Adrenal gland (tissue), 12 donors: ENCODE measurements around the gene ENDOV. TPM values are rescaled to one million over a fixed set of nuclear protein-coding genes. Genes with fewer than 3 reads are reported as not detected.
A peak's percentile ranks its signal among the peaks of the same experiment; 100 is the strongest.

Source experiments
- DNase-seq, 7 donors: peaks; one replicate each; pipeline ENCODE4 v3.0.0-alpha.2; 2019 to 2020
- H3K27ac ChIP-seq, 5 donors: fragments of 200-600 bp; sonication (generic) in 4 of 5; 1 replicate in 3 of 5; 2 replicates in 2 of 5; pipeline versions ENCODE4 v1.5.1 to v1.8.0; 2016 to 2020; ENCODE audit warnings: mild to moderate bottlenecking in 1 of 5
- H3K27me3 ChIP-seq: fragments of 200-600 bp; 2 replicates; pipeline ENCODE4 v1.8.0; 2021
- H3K36me3 ChIP-seq, 2 donors: fragments of 200-600 bp; replicated peaks in 1 of 2; 1 replicate in 1 of 2; 2 replicates in 1 of 2; pipeline versions ENCODE4 v1.5.1 to v1.8.0; 2018 to 2022
- H3K4me1 ChIP-seq, 2 donors: fragments of 200-600 bp; replicated peaks in 1 of 2; 1 replicate in 1 of 2; 2 replicates in 1 of 2; pipeline versions ENCODE4 v1.5.1 to v1.8.0; 2018 to 2021
- H3K4me3 ChIP-seq, 4 donors: fragments of 200-600 bp; sonication (generic) in 3 of 4; one replicate each; pipeline ENCODE4 v1.5.1; 2016 to 2018
- H3K9me3 ChIP-seq, 3 donors: fragments of 200-600 bp; sonication (generic) in 1 of 3; replicated peaks in 1 of 3; 1 replicate in 2 of 3; 2 replicates in 1 of 3; pipeline versions ENCODE4 v1.5.1 to v1.8.0; 2016 to 2021
- POLR2A ChIP-seq, 2 donors: fragments of 450-650 bp; IDR thresholded peaks; one replicate each; pipeline ENCODE4 v1.6.1; 2017; ENCODE audit warnings: antibody characterized with exemption in 2 of 2, mild to moderate bottlenecking in 2 of 2, moderate library complexity in 1 of 2
- WGBS, 4 donors: extraction: QIAGEN DNeasy Blood & Tissue Kit in 2 of 4; methylation state at CpG; one replicate each; pipeline versions ENCODE4 v1.1.5 to v1.1.7; 2013 to 2017; 5-methylcytosine and 5-hydroxymethylcytosine counted together
- intact Hi-C, 2 donors: fragments of 100-400 bp; cut with DNase I; formaldehyde crosslinking; loops; one replicate each; pipeline versions ENCODE4 v1.14.1 to v1.15.0; 2022 to 2023
- polyA plus RNA-seq, 3 donors: library from polyadenylated mRNA; stranded (reverse); fragments of 200-250 nt in 2 of 3; fragments of 350-450 nt in 1 of 3; fragmentation: Illumina TruSeq in 1 of 3; extraction: RNeasy Lipid Tissue Mini Kit (QIAGEN cat#74804) in 1 of 3; gene quantifications; one replicate each; pipeline ENCODE4 v1.2.3, GENCODE V29; 2013 to 2014
- total RNA-seq, 9 donors: library from RNA; depleted of rRNA in 4 of 9; stranded (reverse); fragments of >200 nt in 4 of 9; fragments of 120-200 nt in 1 of 9; fragmentation: NEBNext Ultra II Directional in 1 of 9; extraction: Animal tissue kit (Norgen Biotek cat#: 25700) in 1 of 9; gene quantifications; one replicate each; pipeline versions ENCODE4 v1.1.0 to v1.2.4, GENCODE V29; 2013 to 2023
- TF ChIP-seq, protein P1 (sequence below), 6 experiments: fragments of 450-650 bp in 4 of 6; fragments of 200-600 bp in 2 of 6; sonication (generic) in 1 of 6; IDR thresholded peaks; 1 replicate in 5 of 6; 2 replicates in 1 of 6; pipeline versions ENCODE4 v1.5.1 to v1.8.0; 2016 to 2021; ENCODE audit warnings: antibody characterized with exemption in 6 of 6, mild to moderate bottlenecking in 2 of 6, moderate library complexity in 1 of 6
- donor health status: healthy with polysubstance abuse.
- donor health status: Bipolar disorder and iron deficiency.
- donor health status: DM: yes; HTN: yes; CAD: no.
- donor health status: DM: no; HTN: no; CAD: no.
- donor health status: DM: no; HTN: no; CAD: no.
- donor health status: DM: yes; HTN: yes; CAD: no.

Gene ENDOV
- total and polyA plus RNA-seq, 12 donors, result 7.1 to 31.9 (median 18.3) TPM

- no peak for DNase-seq
- intact Hi-C loops, result no loop called here
- Histone ChIP-seq H3K4me3 (no peak overlapping the region), H3K9me3 (no peaks in the 10 kb centered on the region), H3K27me3 (no peaks in the 10 kb centered on the region), H3K4me1 (peaks cover 16 to 26% of the 10 kb centered on the region in 2 donors), H3K27ac (no peak overlapping the region), H3K36me3 (no peaks in the 10 kb centered on the region)
- TF ChIP-seq, protein P1, sequence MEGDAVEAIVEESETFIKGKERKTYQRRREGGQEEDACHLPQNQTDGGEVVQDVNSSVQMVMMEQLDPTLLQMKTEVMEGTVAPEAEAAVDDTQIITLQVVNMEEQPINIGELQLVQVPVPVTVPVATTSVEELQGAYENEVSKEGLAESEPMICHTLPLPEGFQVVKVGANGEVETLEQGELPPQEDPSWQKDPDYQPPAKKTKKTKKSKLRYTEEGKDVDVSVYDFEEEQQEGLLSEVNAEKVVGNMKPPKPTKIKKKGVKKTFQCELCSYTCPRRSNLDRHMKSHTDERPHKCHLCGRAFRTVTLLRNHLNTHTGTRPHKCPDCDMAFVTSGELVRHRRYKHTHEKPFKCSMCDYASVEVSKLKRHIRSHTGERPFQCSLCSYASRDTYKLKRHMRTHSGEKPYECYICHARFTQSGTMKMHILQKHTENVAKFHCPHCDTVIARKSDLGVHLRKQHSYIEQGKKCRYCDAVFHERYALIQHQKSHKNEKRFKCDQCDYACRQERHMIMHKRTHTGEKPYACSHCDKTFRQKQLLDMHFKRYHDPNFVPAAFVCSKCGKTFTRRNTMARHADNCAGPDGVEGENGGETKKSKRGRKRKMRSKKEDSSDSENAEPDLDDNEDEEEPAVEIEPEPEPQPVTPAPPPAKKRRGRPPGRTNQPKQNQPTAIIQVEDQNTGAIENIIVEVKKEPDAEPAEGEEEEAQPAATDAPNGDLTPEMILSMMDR (IDR thresholded peaks at IDR 0.05), result no peak
- no peak for TF ChIP-seq POLR2A (IDR thresholded peaks at IDR 0.05)
- WGBS, 4 donors, result 38 to 60% (median 48%) methylated on average over 10 to 12 of the region's 12 CpGs
Measured at GRCh38 chr17:80443498-80443897, 28.5 kb downstream of the ENDOV start.

DNA sequence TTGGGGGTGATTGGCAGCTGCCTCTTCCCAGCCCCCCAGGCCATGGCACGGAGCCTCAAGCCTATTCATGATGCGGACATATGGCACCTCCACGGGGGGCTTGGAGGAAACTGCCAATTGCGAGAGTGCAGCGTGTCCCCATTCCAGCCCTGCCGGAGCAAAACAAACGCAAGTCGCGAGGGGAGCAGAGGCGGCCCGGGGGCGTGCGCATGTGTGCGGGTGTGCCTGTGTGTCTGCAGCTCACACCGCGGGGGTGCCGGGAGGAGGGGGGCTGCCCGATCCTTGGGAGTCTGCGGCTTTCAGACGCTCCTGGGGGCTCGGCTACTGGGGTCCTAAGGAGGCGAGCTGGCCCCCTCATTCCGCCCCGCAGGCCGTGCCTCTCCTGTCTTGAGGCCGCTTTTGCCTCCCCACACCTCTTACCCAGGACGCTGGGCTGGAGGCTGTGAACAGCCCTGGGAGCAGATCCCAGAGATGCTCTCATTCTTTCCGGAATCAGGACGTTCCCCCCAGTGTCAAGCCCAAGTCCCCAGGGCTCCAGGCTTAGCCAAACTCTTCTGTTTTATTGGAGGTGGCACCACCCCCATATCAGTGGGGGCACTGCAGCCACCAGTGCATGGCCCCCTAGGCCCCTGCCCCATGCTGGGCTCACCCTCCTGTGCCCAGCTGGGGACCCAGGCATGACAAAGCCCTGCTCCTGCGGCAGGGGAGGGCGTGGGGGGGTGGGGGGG is 29.1 kb downstream of the ENDOV start:
- intact Hi-C loops, result no loop called here
- Histone ChIP-seq H3K9me3 (no peaks in the 10 kb centered on the region), H3K27me3 (no peaks in the 10 kb centered on the region), H3K4me1 (peaks cover 16 to 22% of the 10 kb centered on the region in 2 donors), H3K27ac (no peak overlapping the region), H3K4me3 (no peak overlapping the region), H3K36me3 (no peaks in the 10 kb centered on the region)
- DNase-seq, result no peak
- no peak for TF ChIP-seq POLR2A (IDR thresholded peaks at IDR 0.05)
- WGBS, 4 donors, result 60 to 80% (median 71%) methylated on average over 9 to 31 of the region's 31 CpGs

GRCh38 chr17:80444644-80444979 is 29.6 kb downstream of the ENDOV start:
- no peak overlapping the region for H3K27ac ChIP-seq
- TF ChIP-seq, protein P1 (IDR thresholded peaks at IDR 0.05), result no peak
- TF ChIP-seq POLR2A (IDR thresholded peaks at IDR 0.05), result no peak
- DNase-seq, result no peak
- H3K4me3 ChIP-seq, result no peak overlapping the region
- no peaks in the 10 kb centered on the region for H3K27me3 ChIP-seq
- intact Hi-C loops, result no loop called here
- H3K9me3 ChIP-seq, result no peaks in the 10 kb centered on the region
- no peaks in the 10 kb centered on the region for H3K36me3 ChIP-seq
- peaks cover 16 to 22% of the 10 kb centered on the region in 2 donors for H3K4me1 ChIP-seq
- 65 to 80% (median 66%) methylated on average over 2 to 6 of the region's 6 CpGs; no CpG with 5 or more reads in 1 of the 4 donors for WGBS, 4 donors

DNA sequence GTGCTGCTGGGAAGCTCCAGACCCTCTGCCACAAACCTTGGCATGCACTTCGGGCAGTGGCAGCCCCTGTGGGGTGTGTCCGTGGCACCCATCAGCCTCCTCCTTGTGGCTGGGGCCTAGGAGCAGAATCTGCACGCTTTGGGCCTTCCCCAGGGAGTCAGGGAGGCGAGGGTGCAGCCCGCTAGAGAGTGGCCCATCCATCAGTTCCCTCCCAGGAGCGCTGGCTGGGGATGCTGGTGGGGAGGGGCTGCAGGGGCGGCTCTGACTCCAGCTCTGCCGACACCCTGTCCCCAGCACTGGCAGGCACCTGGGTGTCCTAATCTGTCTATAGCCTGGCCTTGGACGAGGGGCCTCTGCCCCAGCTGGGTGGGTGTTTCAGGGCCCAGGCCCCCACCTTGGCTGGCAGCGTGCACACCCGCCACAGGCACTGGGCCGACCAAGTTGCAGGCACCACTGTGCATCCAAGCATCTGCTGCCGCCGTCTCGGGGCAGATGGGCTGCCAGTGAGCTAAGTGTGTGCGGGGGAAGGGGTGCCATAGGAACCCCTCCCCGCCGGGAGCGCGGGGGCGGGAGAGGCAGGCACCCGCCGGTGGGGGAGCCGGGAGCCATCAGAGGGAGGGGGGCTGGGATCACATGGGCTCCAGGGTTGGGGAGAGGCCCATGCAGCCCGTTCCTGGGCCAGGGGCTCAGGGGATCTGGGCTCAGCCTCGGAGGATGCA is 30.2 kb downstream of the ENDOV start:
- intact Hi-C loops, result no loop called here
- Histone ChIP-seq H3K4me3 (no peak overlapping the region), H3K36me3 (no peaks in the 10 kb centered on the region), H3K9me3 (no peaks in the 10 kb centered on the region), H3K4me1 (peaks cover 16 to 22% of the 10 kb centered on the region in 2 donors), H3K27ac (peak overlapping the region in 1 of 5 donors; percentile 93), H3K27me3 (no peaks in the 10 kb centered on the region)
- 67 to 93% (median 75%) methylated on average over 3 to 26 of the region's 26 CpGs for WGBS, 4 donors
- no peak for DNase-seq
- TF ChIP-seq, protein P1 (IDR thresholded peaks at IDR 0.05), result no peak
- TF ChIP-seq POLR2A (IDR thresholded peaks at IDR 0.05), result no peak
